Glutamatergic neuron (in vitro differentiated cells): ENCODE results near the gene NCAPD2. TPM values are rescaled to one million over a fixed set of nuclear protein-coding genes. Genes with fewer than 3 reads are reported as not detected.

Experiments used
- DNase-seq: peaks from one replicate; pipeline ENCODE4 v3.0.0; 2022
- H3K27ac Mint-ChIP-seq: one replicate; pipeline ENCODE4 v1.8.0; 2020; ENCODE audit warnings: mild to moderate bottlenecking, mixed read lengths, inconsistent platforms; ENCODE audit not compliant: unreplicated experiment
- H3K27me3 Mint-ChIP-seq: one replicate; pipeline ENCODE4 v1.8.0; 2020; ENCODE audit warnings: mild to moderate bottlenecking, moderate library complexity, mixed read lengths, inconsistent platforms; ENCODE audit not compliant: unreplicated experiment
- H3K36me3 Mint-ChIP-seq: one replicate; pipeline ENCODE4 v1.8.0; 2020; ENCODE audit warnings: mild to moderate bottlenecking, mixed read lengths, inconsistent platforms; ENCODE audit not compliant: unreplicated experiment
- H3K4me1 Mint-ChIP-seq: one replicate; pipeline ENCODE4 v1.8.0; 2020; ENCODE audit warnings: mild to moderate bottlenecking, low read depth, mixed read lengths, inconsistent platforms; ENCODE audit not compliant: unreplicated experiment
- H3K4me3 Mint-ChIP-seq: one replicate; pipeline ENCODE4 v1.8.0; 2020; ENCODE audit warnings: mild to moderate bottlenecking, mixed read lengths, inconsistent platforms; ENCODE audit not compliant: unreplicated experiment
- H3K9me3 Mint-ChIP-seq: one replicate; pipeline ENCODE4 v1.8.0; 2020; ENCODE audit warnings: mild to moderate bottlenecking, moderate library complexity, mixed read lengths, inconsistent platforms; ENCODE audit not compliant: unreplicated experiment
- CTCF ChIP-seq: fragments of 200-600 bp; sonication (generic); IDR thresholded peaks from one replicate; pipeline ENCODE4 v1.5.0; 2021; ENCODE audit not compliant: partially characterized antibody, unreplicated experiment
- total RNA-seq: library from RNA; stranded (reverse); fragmentation: NEBNext Ultra II Directional; extraction: Animal tissue kit (Norgen Biotek cat#: 25700); gene quantifications from one replicate; pipeline ENCODE4 v1.2.1, GENCODE V29; 2021; ENCODE audit not compliant: unreplicated experiment

The NCAPD2 gene
- total RNA-seq, 1 donor from 2014 or later = 29.3 TPM

DNA sequence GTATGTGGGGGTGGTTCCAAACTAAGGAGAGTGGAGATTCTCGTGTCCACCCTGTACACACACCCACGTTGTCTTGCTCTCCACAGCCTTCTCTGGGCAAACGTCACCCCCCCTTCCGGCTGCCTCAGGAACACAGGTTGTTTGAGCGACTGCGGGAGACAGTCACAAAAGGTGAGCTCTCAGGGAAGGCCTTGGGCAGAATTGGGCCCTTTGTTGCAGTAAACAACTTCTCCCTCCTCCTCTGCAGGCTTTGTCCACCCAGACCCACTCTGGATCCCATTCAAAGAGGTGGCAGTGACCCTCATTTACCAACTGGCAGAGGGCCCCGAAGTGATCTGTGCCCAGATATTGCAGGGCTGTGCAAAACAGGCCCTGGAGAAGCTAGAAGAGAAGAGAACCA lies 32.3 kb downstream of the NCAPD2 start:
- Mint-ChIP-seq H3K27ac (no peak overlapping the region), H3K27me3 (no peaks in the 10 kb centered on the region), H3K4me3 (no peak overlapping the region), H3K4me1 (peaks cover 13% of the 10 kb centered on the region), H3K36me3 (no peaks in the 10 kb centered on the region), H3K9me3 (peaks cover 2% of the 10 kb centered on the region)
- no peak for DNase-seq
- TF ChIP-seq CTCF = no peak

DNA sequence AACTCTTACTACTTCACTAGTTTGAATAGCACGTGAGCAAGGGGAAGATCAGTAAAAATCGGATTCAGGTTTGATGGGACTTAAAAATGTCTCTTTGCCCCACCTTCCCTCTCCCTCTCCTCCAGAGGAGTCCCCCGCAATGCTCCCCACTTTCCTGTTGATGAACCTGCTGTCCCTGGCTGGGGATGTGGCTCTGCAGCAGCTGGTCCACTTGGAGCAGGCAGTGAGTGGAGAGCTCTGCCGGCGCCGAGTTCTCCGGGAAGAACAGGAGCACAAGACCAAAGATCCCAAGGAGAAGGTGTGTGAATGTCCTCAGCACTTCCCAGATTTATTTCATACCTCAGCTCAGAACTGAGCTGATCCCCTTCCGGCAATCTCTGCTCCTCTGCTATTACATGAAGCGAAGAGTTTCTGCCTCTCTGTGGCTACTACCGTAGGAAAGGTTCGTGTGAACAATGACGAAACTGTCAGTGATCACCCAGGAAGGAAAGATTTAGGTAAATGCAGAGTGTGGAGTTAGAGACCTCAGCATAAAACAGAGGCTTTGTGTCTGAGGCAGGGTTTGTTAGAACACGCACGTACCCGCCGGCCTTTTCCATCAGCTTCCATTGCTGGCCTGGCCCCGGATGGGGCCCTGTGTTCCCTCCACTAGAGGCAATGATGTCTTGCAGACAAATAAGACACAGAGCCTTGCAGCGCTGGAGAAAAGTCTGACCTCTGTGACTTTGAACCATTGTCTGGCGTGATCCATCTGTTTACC lies 33.0 kb downstream of the NCAPD2 start:
- Mint-ChIP-seq H3K27ac (no peak overlapping the region), H3K9me3 (peaks cover 4% of the 10 kb centered on the region), H3K4me3 (no peak overlapping the region), H3K36me3 (no peaks in the 10 kb centered on the region), H3K27me3 (peaks cover 2% of the 10 kb centered on the region), H3K4me1 (peaks cover 16% of the 10 kb centered on the region)
- TF ChIP-seq CTCF = no peak
- no peak for DNase-seq

DNA sequence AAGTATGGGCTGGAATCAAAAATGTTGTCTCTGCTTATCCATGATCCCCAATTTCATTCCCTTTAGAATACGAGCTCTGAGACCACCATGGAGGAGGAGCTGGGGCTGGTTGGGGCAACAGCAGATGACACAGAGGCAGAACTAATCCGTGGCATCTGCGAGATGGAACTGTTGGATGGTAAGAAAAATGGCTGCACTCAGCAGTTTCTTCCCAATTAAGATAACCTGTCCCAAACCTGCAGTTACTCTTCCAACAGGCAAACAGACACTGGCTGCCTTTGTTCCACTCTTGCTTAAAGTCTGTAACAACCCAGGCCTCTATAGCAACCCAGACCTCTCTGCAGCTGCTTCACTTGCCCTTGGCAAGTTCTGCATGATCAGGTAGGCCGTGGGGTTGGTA lies 33.8 kb downstream of the NCAPD2 start:
- no peak overlapping the region for H3K27ac Mint-ChIP-seq
- H3K9me3 Mint-ChIP-seq = peaks cover 12% of the 10 kb centered on the region
- no peak for TF ChIP-seq CTCF
- H3K36me3 Mint-ChIP-seq = no peaks in the 10 kb centered on the region
- no peak overlapping the region for H3K4me3 Mint-ChIP-seq
- DNase-seq = no peak
- peaks cover 7% of the 10 kb centered on the region for H3K27me3 Mint-ChIP-seq
- H3K4me1 Mint-ChIP-seq = peaks cover 23% of the 10 kb centered on the region

- H3K4me3 Mint-ChIP-seq = no peak overlapping the region
- no peak for DNase-seq
- peaks cover 13% of the 10 kb centered on the region for H3K9me3 Mint-ChIP-seq
- H3K36me3 Mint-ChIP-seq = no peaks in the 10 kb centered on the region
- H3K4me1 Mint-ChIP-seq = peaks cover 25% of the 10 kb centered on the region
- H3K27ac Mint-ChIP-seq = no peak overlapping the region
- no peak for TF ChIP-seq CTCF
- peaks cover 10% of the 10 kb centered on the region for H3K27me3 Mint-ChIP-seq
Observed at GRCh38 chr12:6528539-6529235, 34.8 kb downstream of the NCAPD2 start.

DNA sequence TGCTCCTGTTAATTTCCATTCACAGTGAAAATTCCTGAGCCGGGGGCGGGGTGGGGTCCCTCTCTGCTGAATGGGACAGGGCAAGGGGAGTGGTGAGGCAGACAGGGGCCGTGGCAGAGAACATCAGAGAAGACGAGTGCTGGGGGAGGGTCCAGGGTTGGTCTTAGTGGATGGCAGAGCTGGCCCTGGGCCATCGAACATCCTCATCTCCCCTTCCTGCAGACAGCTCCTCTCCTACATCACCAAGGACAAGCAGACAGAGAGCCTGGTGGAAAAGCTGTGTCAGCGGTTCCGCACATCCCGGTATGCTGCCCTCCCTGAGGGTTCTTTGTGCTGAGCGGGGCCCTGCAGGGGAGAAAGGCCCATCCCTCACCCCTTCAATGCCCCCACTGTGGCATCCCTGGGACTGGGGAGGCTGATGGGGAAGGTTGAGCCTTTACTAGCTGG lies 35.4 kb downstream of the NCAPD2 start:
- Mint-ChIP-seq H3K9me3 (peaks cover 16% of the 10 kb centered on the region), H3K27ac (no peak overlapping the region), H3K27me3 (peaks cover 12% of the 10 kb centered on the region), H3K36me3 (no peaks in the 10 kb centered on the region), H3K4me3 (no peak overlapping the region), H3K4me1 (peaks cover 25% of the 10 kb centered on the region)
- TF ChIP-seq CTCF = no peak
- no peak for DNase-seq
